K562 (cell line): ENCODE data around the gene YPEL3. TPM values are rescaled to one million over a fixed set of nuclear protein-coding genes. Genes with fewer than 3 reads are reported as not detected.

ENCODE experiments used
- CHAMP1 ChIP-seq: fragments of 450-650 bp; IDR thresholded peaks from 2 replicates; pipeline ENCODE4 v1.6.1; 2016; ENCODE audit warnings: mild to moderate bottlenecking
- GATAD2B ChIP-seq: fragments of 450-650 bp; IDR thresholded peaks from 2 replicates; pipeline ENCODE4 v1.6.1; 2017; ENCODE audit warnings: mild to moderate bottlenecking, borderline replicate concordance
- MYC ChIP-seq, 2 experiments: fragments of 250-450 bp in 1 of 2; sonication (Bioruptor Pico) in 1 of 2; IDR thresholded peaks; 2 replicates each; pipeline versions ENCODE4 v1.5.1 to v1.6.1; 2012 to 2021; ENCODE audit warnings: low read depth in 2 of 2, borderline replicate concordance in 1 of 2, improper control_type of control experiment in 1 of 2, low read length in 1 of 2, mild to moderate bottlenecking in 1 of 2, moderate library complexity in 1 of 2
- NR1H2 ChIP-seq: sonication (generic); formaldehyde crosslinking; IDR thresholded peaks from 2 replicates; pipeline ENCODE4 v1.4.0; 2020; ENCODE audit warnings: mild to moderate bottlenecking, missing genetic modification reagents
- RBM25 ChIP-seq: fragments of 200-400 bp; formaldehyde crosslinking; IDR thresholded peaks from 2 replicates; pipeline ENCODE4 v1.6.1; 2018; ENCODE audit warnings: low read length, low read depth, moderate library complexity; ENCODE audit not compliant: severe bottlenecking
- STAT5B ChIP-seq: fragments of 250-450 bp; sonication (Bioruptor Pico); IDR thresholded peaks from 2 replicates; pipeline ENCODE4 v1.8.0; 2021; ENCODE audit warnings: mild to moderate bottlenecking, inconsistent platforms
- XRCC4 ChIP-seq: IDR thresholded peaks from one replicate; pipeline ENCODE4 v1.6.1; 2011; ENCODE audit not compliant: insufficient read depth, insufficient read length; ENCODE audit errors: extremely low read depth
- ZBTB2 ChIP-seq: fragments of 450-650 bp; IDR thresholded peaks from 2 replicates; pipeline ENCODE4 v1.6.1; 2016; ENCODE audit warnings: antibody characterized with exemption
- ZNF24 ChIP-seq: fragments of 450-650 bp; IDR thresholded peaks from 2 replicates; pipeline ENCODE4 v1.6.1; 2016
- ZNF354B ChIP-seq: fragments of 250-450 bp; sonication (Bioruptor Pico); IDR thresholded peaks from 2 replicates; pipeline ENCODE4 v1.4.0; 2020
- ZNF408 ChIP-seq: fragments of 250-450 bp; sonication (Bioruptor Pico); IDR thresholded peaks from 2 replicates; pipeline ENCODE4 v1.4.0; 2020; ENCODE audit warnings: low read depth, mild to moderate bottlenecking, moderate library complexity
- ZNF436 ChIP-seq: fragments of 250-450, 450-650 bp; sonication (Bioruptor Pico); formaldehyde crosslinking; IDR thresholded peaks from 2 replicates; pipeline ENCODE4 v1.7.0; 2020; ENCODE audit warnings: mild to moderate bottlenecking
- ZNF77 ChIP-seq: fragments of 250-450 bp; sonication (Bioruptor Pico); IDR thresholded peaks from 2 replicates; pipeline ENCODE4 v1.5.0; 2020
- polyA plus RNA-seq, 8 experiments: library from polyadenylated mRNA; depleted of rRNA in 4 of 8; stranded (reverse) in 5 of 8; unstranded in 3 of 8; fragments of >200 nt; fragmentation: Nextera tagmentation in 2 of 8; fragmentation: Illumina TruSeq in 1 of 8; extraction: Ambion mirVana in 2 of 8; extraction: Trizol in 1 of 8; gene quantifications; 2 replicates each; pipeline versions ENCODE4 v1.2.1 to v1.2.3, GENCODE V29; 2011 to 2014; ENCODE audit warnings: inconsistent platforms in 1 of 8, missing spikeins in 1 of 8
- total RNA-seq, 7 experiments: library from RNA; depleted of rRNA in 6 of 7; stranded (reverse); fragments of >200 nt in 6 of 7; fragmentation: Illumina TruSeq in 2 of 7; extraction: Trizol in 2 of 7; gene quantifications; 2 replicates each; pipeline versions ENCODE4 v1.2.1 to v1.2.3, GENCODE V29; 2011 to 2021; ENCODE audit warnings: low replicate concordance in 1 of 7
- TF ChIP-seq, protein P1 (sequence below): fragments of 450-650 bp; IDR thresholded peaks from 2 replicates; pipeline ENCODE4 v1.6.1; 2017; ENCODE audit warnings: antibody characterized with exemption
- TF ChIP-seq, protein P2 (sequence below): fragments of 450-650 bp; IDR thresholded peaks from 2 replicates; pipeline ENCODE4 v1.6.1; 2016; ENCODE audit warnings: missing biosample characterization, missing genetic modification characterization
- TF ChIP-seq, protein P3 (sequence below): fragments of 450-650 bp; formaldehyde crosslinking; IDR thresholded peaks from 2 replicates; pipeline ENCODE4 v1.4.0; 2020; ENCODE audit warnings: mild to moderate bottlenecking, mixed read lengths
- TF ChIP-seq, protein P4 (sequence below): fragments of 250-450 bp; sonication (Bioruptor Pico); IDR thresholded peaks from 2 replicates; pipeline ENCODE4 v1.4.0; 2020; ENCODE audit warnings: mild to moderate bottlenecking

The YPEL3 gene
- total and polyA plus RNA-seq, 9 of the 15 experiments (the other 6 are each of a cell fraction or from before 2014, with no cell fraction given): 0.41 to 15.0 (median 2.9) TPM

GRCh38 chr16:30092373-30093010 lies 3.5 kb downstream of the YPEL3 start (continued):
- TF ChIP-seq, protein P1, sequence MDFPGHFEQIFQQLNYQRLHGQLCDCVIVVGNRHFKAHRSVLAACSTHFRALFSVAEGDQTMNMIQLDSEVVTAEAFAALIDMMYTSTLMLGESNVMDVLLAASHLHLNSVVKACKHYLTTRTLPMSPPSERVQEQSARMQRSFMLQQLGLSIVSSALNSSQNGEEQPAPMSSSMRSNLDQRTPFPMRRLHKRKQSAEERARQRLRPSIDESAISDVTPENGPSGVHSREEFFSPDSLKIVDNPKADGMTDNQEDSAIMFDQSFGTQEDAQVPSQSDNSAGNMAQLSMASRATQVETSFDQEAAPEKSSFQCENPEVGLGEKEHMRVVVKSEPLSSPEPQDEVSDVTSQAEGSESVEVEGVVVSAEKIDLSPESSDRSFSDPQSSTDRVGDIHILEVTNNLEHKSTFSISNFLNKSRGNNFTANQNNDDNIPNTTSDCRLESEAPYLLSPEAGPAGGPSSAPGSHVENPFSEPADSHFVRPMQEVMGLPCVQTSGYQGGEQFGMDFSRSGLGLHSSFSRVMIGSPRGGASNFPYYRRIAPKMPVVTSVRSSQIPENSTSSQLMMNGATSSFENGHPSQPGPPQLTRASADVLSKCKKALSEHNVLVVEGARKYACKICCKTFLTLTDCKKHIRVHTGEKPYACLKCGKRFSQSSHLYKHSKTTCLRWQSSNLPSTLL: no peak
- TF ChIP-seq, protein P2, sequence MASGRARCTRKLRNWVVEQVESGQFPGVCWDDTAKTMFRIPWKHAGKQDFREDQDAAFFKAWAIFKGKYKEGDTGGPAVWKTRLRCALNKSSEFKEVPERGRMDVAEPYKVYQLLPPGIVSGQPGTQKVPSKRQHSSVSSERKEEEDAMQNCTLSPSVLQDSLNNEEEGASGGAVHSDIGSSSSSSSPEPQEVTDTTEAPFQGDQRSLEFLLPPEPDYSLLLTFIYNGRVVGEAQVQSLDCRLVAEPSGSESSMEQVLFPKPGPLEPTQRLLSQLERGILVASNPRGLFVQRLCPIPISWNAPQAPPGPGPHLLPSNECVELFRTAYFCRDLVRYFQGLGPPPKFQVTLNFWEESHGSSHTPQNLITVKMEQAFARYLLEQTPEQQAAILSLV: peak; percentile 79
- TF ChIP-seq NR1H2 (CRISPR knock-in tag) (peak; percentile 23; the same call in 1 of the 2 replicates), STAT5B (CRISPR knock-in tag) (peak; percentile 68), ZBTB2 (0 out of 2 replicates have a peak, but pooled peaks have one; percentile 36), ZNF408 (CRISPR knock-in tag) (no peak), RBM25 (peak; percentile 98), ZNF77 (CRISPR knock-in tag) (no peak), GATAD2B (peak; percentile 83; the same call in 1 of the 2 replicates), MYC (IDR thresholded peaks at IDR 0.05; ENCODE audit: low read depth, low read length) (peak; percentile 98), MYC (CRISPR knock-in tag; IDR thresholded peaks at IDR 0.05; ENCODE audit: borderline replicate concordance, low read depth) (0 out of 2 replicates have a peak, but pooled peaks have one; percentile 60), ZNF354B (CRISPR knock-in tag) (peak; percentile 80), ZNF24 (peak; percentile 70), XRCC4 (no peak), ZNF436 (CRISPR knock-in tag) (no peak), CHAMP1 (0 out of 2 replicates have a peak, but pooled peaks have one; percentile 43)
- TF ChIP-seq, protein P3, sequence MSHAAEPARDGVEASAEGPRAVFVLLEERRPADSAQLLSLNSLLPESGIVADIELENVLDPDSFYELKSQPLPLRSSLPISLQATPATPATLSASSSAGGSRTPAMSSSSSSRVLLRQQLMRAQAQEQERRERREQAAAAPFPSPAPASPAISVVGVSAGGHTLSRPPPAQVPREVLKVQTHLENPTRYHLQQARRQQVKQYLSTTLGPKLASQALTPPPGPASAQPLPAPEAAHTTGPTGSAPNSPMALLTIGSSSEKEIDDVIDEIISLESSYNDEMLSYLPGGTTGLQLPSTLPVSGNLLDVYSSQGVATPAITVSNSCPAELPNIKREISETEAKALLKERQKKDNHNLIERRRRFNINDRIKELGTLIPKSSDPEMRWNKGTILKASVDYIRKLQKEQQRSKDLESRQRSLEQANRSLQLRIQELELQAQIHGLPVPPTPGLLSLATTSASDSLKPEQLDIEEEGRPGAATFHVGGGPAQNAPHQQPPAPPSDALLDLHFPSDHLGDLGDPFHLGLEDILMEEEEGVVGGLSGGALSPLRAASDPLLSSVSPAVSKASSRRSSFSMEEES (CRISPR knock-in tag): peak; percentile 50; the same call in 1 of the 2 replicates
- TF ChIP-seq, protein P4, sequence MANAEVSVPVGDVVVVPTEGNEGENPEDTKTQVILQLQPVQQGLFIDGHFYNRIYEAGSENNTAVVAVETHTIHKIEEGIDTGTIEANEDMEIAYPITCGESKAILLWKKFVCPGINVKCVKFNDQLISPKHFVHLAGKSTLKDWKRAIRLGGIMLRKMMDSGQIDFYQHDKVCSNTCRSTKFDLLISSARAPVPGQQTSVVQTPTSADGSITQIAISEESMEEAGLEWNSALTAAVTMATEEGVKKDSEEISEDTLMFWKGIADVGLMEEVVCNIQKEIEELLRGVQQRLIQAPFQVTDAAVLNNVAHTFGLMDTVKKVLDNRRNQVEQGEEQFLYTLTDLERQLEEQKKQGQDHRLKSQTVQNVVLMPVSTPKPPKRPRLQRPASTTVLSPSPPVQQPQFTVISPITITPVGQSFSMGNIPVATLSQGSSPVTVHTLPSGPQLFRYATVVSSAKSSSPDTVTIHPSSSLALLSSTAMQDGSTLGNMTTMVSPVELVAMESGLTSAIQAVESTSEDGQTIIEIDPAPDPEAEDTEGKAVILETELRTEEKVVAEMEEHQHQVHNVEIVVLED (CRISPR knock-in tag): peak; percentile 71
